MM.1S (cell line): ENCODE results near the gene TMEM123.

ENCODE experiments used
- DNase-seq: peaks from one replicate; pipeline ENCODE4 v3.0.0-alpha.2; 2015
- H2AFZ ChIP-seq: fragments of 300-600 bp; sonication (generic); 2 replicates; pipeline ENCODE4 v1.6.0; 2016; ENCODE audit warnings: antibody characterized with exemption, low read length
- H3F3A ChIP-seq: fragments of 300-600 bp; sonication (generic); 2 replicates; pipeline ENCODE4 v1.6.1; 2016; ENCODE audit warnings: mild to moderate bottlenecking, antibody characterized with exemption, low read length, moderate library complexity, mixed read lengths; ENCODE audit not compliant: insufficient read depth
- H3K27ac ChIP-seq: fragments of 300-600 bp; sonication (generic); 2 replicates; pipeline ENCODE4 v1.5.1; 2016; ENCODE audit warnings: mild to moderate bottlenecking, low read length
- H3K27me3 ChIP-seq: fragments of 300-600 bp; sonication (generic); replicated peaks from 2 replicates; pipeline ENCODE4 v1.6.0; 2016; ENCODE audit warnings: low read length; ENCODE audit not compliant: insufficient read depth
- H3K36me3 ChIP-seq: fragments of 300-600 bp; sonication (generic); replicated peaks from 2 replicates; pipeline ENCODE4 v1.6.1; 2016; ENCODE audit warnings: mild to moderate bottlenecking, low read length, mixed read lengths; ENCODE audit not compliant: insufficient read depth
- H3K4me1 ChIP-seq: fragments of 300-600 bp; sonication (generic); 2 replicates; pipeline ENCODE4 v1.6.1; 2016; ENCODE audit warnings: low read length, mixed read lengths
- H3K4me2 ChIP-seq: fragments of 300-600 bp; sonication (generic); 2 replicates; pipeline ENCODE4 v1.6.0; 2016; ENCODE audit warnings: low read depth, low read length
- H3K4me3 ChIP-seq: fragments of 300-600 bp; sonication (generic); 2 replicates; pipeline ENCODE4 v1.5.1; 2016; ENCODE audit warnings: low read length, mixed read lengths
- H3K79me2 ChIP-seq: fragments of 300-600 bp; sonication (generic); 2 replicates; pipeline ENCODE4 v1.6.1; 2016; ENCODE audit warnings: mixed run types, low read length, mixed read lengths
- H3K9ac ChIP-seq: fragments of 300-600 bp; sonication (generic); 2 replicates; pipeline ENCODE4 v1.6.1; 2016; ENCODE audit warnings: low read length, mixed read lengths
- H3K9me2 ChIP-seq: fragments of 300-600 bp; sonication (generic); replicated peaks from 2 replicates; pipeline ENCODE4 v1.6.1; 2016; ENCODE audit warnings: mild to moderate bottlenecking, low read length, mixed read lengths; ENCODE audit not compliant: insufficient read depth
- H3K9me3 ChIP-seq: fragments of 300-600 bp; sonication (generic); replicated peaks from 2 replicates; pipeline ENCODE4 v1.6.1; 2016; ENCODE audit warnings: mild to moderate bottlenecking, low read length, mixed read lengths; ENCODE audit not compliant: insufficient read depth
- H4K20me1 ChIP-seq: fragments of 300-600 bp; sonication (generic); 2 replicates; pipeline ENCODE4 v1.6.1; 2016; ENCODE audit warnings: mild to moderate bottlenecking, low read length, moderate library complexity, mixed read lengths; ENCODE audit not compliant: insufficient read depth
- CTCF ChIP-seq: fragments of 300-600 bp; sonication (generic); IDR thresholded peaks from 2 replicates; pipeline ENCODE4 v1.5.1; 2016; ENCODE audit warnings: antibody characterized with exemption, low read length, mixed read lengths
- EZH2 ChIP-seq: fragments of 300-600 bp; sonication (generic); optimal IDR thresholded peaks from 2 replicates; pipeline ENCODE3; 2017; ENCODE audit warnings: low read depth, mild to moderate bottlenecking, antibody characterized with exemption, low read length, mixed read lengths
- EZH2phosphoT487 ChIP-seq: fragments of 300-600 bp; sonication (generic); IDR thresholded peaks from 2 replicates; pipeline ENCODE4 v1.6.1; 2018; ENCODE audit warnings: antibody characterized with exemption, low read length

The TMEM123 gene

GRCh38 chr11:102486584-102486983 is 34.0 kb upstream of the TMEM123 start:
- no peak overlapping the region for H3K4me2 ChIP-seq
- no peaks in the 10 kb centered on the region for H3K9me2 ChIP-seq
- TF ChIP-seq CTCF (no peak), EZH2phosphoT487 (no peak), EZH2 (no peak)
- DNase-seq = no peak
- H3K9ac ChIP-seq = no peak overlapping the region
- H3K36me3 ChIP-seq = no peaks in the 10 kb centered on the region
- no peak overlapping the region for H2AFZ ChIP-seq
- no peaks in the 10 kb centered on the region for H3K9me3 ChIP-seq
- peaks cover 20% of the 10 kb centered on the region for H3K4me1 ChIP-seq
- H3K4me3 ChIP-seq = no peak overlapping the region
- no peak overlapping the region for H3K27ac ChIP-seq
- no peaks in the 10 kb centered on the region for H3K79me2 ChIP-seq
- no peaks in the 10 kb centered on the region for H3K27me3 ChIP-seq
- H3F3A ChIP-seq = no peaks in the 10 kb centered on the region
- H4K20me1 ChIP-seq = no peaks in the 10 kb centered on the region

GRCh38 chr11:102485095-102485722 is 32.6 kb upstream of the TMEM123 start:
- H3K4me2 ChIP-seq = no peak overlapping the region
- TF ChIP-seq EZH2phosphoT487 (no peak), CTCF (no peak)
- H3F3A ChIP-seq = no peaks in the 10 kb centered on the region
- H3K9me2 ChIP-seq = no peaks in the 10 kb centered on the region
- H3K27ac ChIP-seq = no peak overlapping the region
- H3K9me3 ChIP-seq = no peaks in the 10 kb centered on the region
- H3K4me3 ChIP-seq = no peak overlapping the region
- no peaks in the 10 kb centered on the region for H4K20me1 ChIP-seq
- no peak overlapping the region for H3K9ac ChIP-seq
- no peaks in the 10 kb centered on the region for H3K36me3 ChIP-seq
- H2AFZ ChIP-seq = no peak overlapping the region
- peaks cover 20% of the 10 kb centered on the region for H3K4me1 ChIP-seq
- no peaks in the 10 kb centered on the region for H3K79me2 ChIP-seq
- no peak for DNase-seq
- H3K27me3 ChIP-seq = no peaks in the 10 kb centered on the region

- Histone ChIP-seq H3K9me3 (no peaks in the 10 kb centered on the region), H3K4me1 (no peaks in the 10 kb centered on the region; the same call in 1 of the 2 replicates)
- TF ChIP-seq EZH2 (no peak), CTCF (no peak), EZH2phosphoT487 (no peak)
These were observed 29.9 kb upstream of the TMEM123 start for GRCh38 chr11:102482433-102482832.

More at GRCh38 chr11:102482433-102482832, 29.9 kb upstream of the TMEM123 start:
- Histone ChIP-seq H2AFZ (no peak overlapping the region), H3K36me3 (no peaks in the 10 kb centered on the region), H3F3A (no peaks in the 10 kb centered on the region), H3K79me2 (no peaks in the 10 kb centered on the region), H3K27ac (no peak overlapping the region), H3K4me3 (no peak overlapping the region), H3K9ac (no peak overlapping the region), H3K4me2 (no peak overlapping the region), H3K27me3 (no peaks in the 10 kb centered on the region), H3K9me2 (no peaks in the 10 kb centered on the region), H4K20me1 (no peaks in the 10 kb centered on the region)
- no peak for DNase-seq
